ENCODE data around the gene CEBPA. TPM values are rescaled to one million over a fixed set of nuclear protein-coding genes. Genes with fewer than 3 reads are reported as not detected.

The CEBPA gene
- total RNA-seq, 1 experiment from 2014 or later, result 2.5 TPM

DNA sequence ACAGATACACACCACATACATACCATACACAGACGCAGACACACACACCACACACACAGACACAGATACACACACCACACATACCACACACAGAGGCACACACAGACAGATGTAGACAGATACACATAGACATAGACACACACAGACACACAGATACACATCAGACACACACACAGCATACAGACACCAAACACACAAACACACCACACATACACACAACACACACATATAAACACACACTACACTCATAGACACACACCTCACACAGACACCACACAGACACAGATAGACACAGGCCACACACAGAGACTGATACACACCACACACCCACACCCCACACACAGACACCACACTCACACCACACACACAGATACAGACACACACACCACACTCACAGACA is 51.8 kb downstream of the CEBPA start:
- DNase-seq (ENCODE audit: low read depth, low spot score), result no peak
- in situ Hi-C loops (cut with HindIII; ENCODE audit: low pct_unique_long_range_greater_than_20kb, low sequenced_read_pairs), result no loop called here

Other genes with a start within 250 kb of the CEBPA start
- gene RHPN2, start 237.6 kb downstream of the CEBPA start, total RNA-seq (2014; rRNA removed; shearing (Covaris generic)), result 23.9 and 25.9 TPM in 2 replicates
- 6.8 and 9.2 TPM in 2 replicates for gene GPATCH1, start 221.4 kb downstream of the CEBPA start, total RNA-seq (2014; rRNA removed; shearing (Covaris generic))
- gene WDR88, start 170.4 kb downstream of the CEBPA start, total RNA-seq (2014; rRNA removed; shearing (Covaris generic)), result not detected in 2 replicates
- gene LRP3, start 108.2 kb downstream of the CEBPA start, total RNA-seq (2014; rRNA removed; shearing (Covaris generic)), result 27.7 and 30.2 TPM in 2 replicates
- gene SLC7A10, start 76.7 kb downstream of the CEBPA start, total RNA-seq (2014; rRNA removed; shearing (Covaris generic)), result not detected in 2 replicates
- gene CEBPG, start 71.2 kb upstream of the CEBPA start, total RNA-seq (2014; rRNA removed; shearing (Covaris generic)), result 28.5 and 33.4 TPM in 2 replicates
- gene PEPD, start 219.3 kb upstream of the CEBPA start, total RNA-seq (2014; rRNA removed; shearing (Covaris generic)), result 162 and 170 TPM in 2 replicates